ENCODE measurements around the gene SMIM15. TPM values are rescaled to one million over a fixed set of nuclear protein-coding genes. Genes with fewer than 3 reads are reported as not detected.
A peak's percentile ranks its signal among the peaks of the same experiment; 100 is the strongest.

The SMIM15 gene
- total RNA-seq, 1 experiment from 2014 or later: 41.1 TPM

GRCh38 chr5:61159836-61160235, 2.4 kb downstream of the SMIM15 start:
- peak; percentile 16 for DNase-seq (ENCODE audit: low read depth)

GRCh38 chr5:61159070-61159469, 3.2 kb downstream of the SMIM15 start:
- no peak for DNase-seq (ENCODE audit: low read depth)

GRCh38 chr5:61151893-61152292, 10.4 kb downstream of the SMIM15 start:
- DNase-seq (ENCODE audit: low read depth): no peak

GRCh38 chr5:61148515-61148914, 13.8 kb downstream of the SMIM15 start:
- no peak for DNase-seq (ENCODE audit: low read depth)

- DNase-seq (ENCODE audit: low read depth): no peak
These were observed 19.5 kb downstream of the SMIM15 start for GRCh38 chr5:61142811-61143210.

- DNase-seq (ENCODE audit: low read depth): no peak
These were observed 19.9 kb downstream of the SMIM15 start for GRCh38 chr5:61142391-61142790.

GRCh38 chr5:61141801-61142200, 20.5 kb downstream of the SMIM15 start:
- no peak for DNase-seq (ENCODE audit: low read depth)

- DNase-seq (ENCODE audit: low read depth): no peak
These were observed 22.3 kb downstream of the SMIM15 start for GRCh38 chr5:61139931-61140330.

GRCh38 chr5:61139094-61139873, 23.0 kb downstream of the SMIM15 start:
- DNase-seq (ENCODE audit: low read depth): no peak

- DNase-seq (ENCODE audit: low read depth): no peak
These were observed 24.4 kb downstream of the SMIM15 start for GRCh38 chr5:61137835-61138234.

- DNase-seq (ENCODE audit: low read depth): peak; percentile 9
These were observed 29.7 kb downstream of the SMIM15 start for GRCh38 chr5:61132559-61132958.

GRCh38 chr5:61130289-61130688, 32.0 kb downstream of the SMIM15 start:
- no peak for DNase-seq (ENCODE audit: low read depth)

- DNase-seq (ENCODE audit: low read depth): no peak
These were observed 39.1 kb downstream of the SMIM15 start for GRCh38 chr5:61123145-61123544.

- no peak for DNase-seq (ENCODE audit: low read depth)
These were observed 41.7 kb downstream of the SMIM15 start for GRCh38 chr5:61120534-61120933.

GRCh38 chr5:61119066-61119465, 43.2 kb downstream of the SMIM15 start:
- DNase-seq (ENCODE audit: low read depth): no peak

- no peak for DNase-seq (ENCODE audit: low read depth)
These were observed 46.3 kb downstream of the SMIM15 start for GRCh38 chr5:61115968-61116367.

GRCh38 chr5:61114441-61114840, 47.8 kb downstream of the SMIM15 start:
- no peak for DNase-seq (ENCODE audit: low read depth)

Other genes starting within 250 kb of the SMIM15 start
- 25.6 TPM in 2 replicates for gene ERCC8, start 217.4 kb downstream of the SMIM15 start, total RNA-seq (2014; rRNA removed; shearing (Covaris generic))
- gene NDUFAF2, start 217.3 kb downstream of the SMIM15 start, total RNA-seq (2014; rRNA removed; shearing (Covaris generic)): 43.5 and 45.4 TPM in 2 replicates
- gene ZSWIM6, start 169.8 kb upstream of the SMIM15 start, total RNA-seq (2014; rRNA removed; shearing (Covaris generic)): 4.4 and 5.0 TPM in 2 replicates

Measured in RPMI7951 (cell line).